Type B pancreatic cell (in vitro differentiated cells): Measurements from ENCODE around the gene THRAP3. TPM values are rescaled to one million over a fixed set of nuclear protein-coding genes. Genes with fewer than 3 reads are reported as not detected.
"Not testable (repeated sequence)": the region's sequence is repeated elsewhere in the genome, so short reads cannot be mapped to it uniquely, and the experiment has no call there.

ENCODE experiments used
- DNase-seq: peaks from one replicate; pipeline ENCODE4 v3.0.0; 2021; ENCODE audit warnings: mixed read lengths; ENCODE audit not compliant: unreplicated experiment; ENCODE audit errors: extremely low spot score
- H3K27ac Mint-ChIP-seq: 2 replicates; pipeline ENCODE4 v1.8.0; 2021; ENCODE audit warnings: mild to moderate bottlenecking, mixed read lengths
- H3K27me3 Mint-ChIP-seq: 2 replicates; pipeline ENCODE4 v1.8.0; 2021; ENCODE audit warnings: mixed read lengths
- H3K36me3 Mint-ChIP-seq: 2 replicates; pipeline ENCODE4 v1.8.0; 2021; ENCODE audit warnings: mixed read lengths
- H3K4me1 Mint-ChIP-seq: one replicate; pipeline ENCODE4 v1.8.0; 2021; ENCODE audit warnings: mixed read lengths; ENCODE audit not compliant: unreplicated experiment
- H3K4me3 Mint-ChIP-seq: 2 replicates; pipeline ENCODE4 v1.8.0; 2021; ENCODE audit warnings: mild to moderate bottlenecking, mixed read lengths
- H3K9me3 Mint-ChIP-seq: 2 replicates; pipeline ENCODE4 v1.8.0; 2021; ENCODE audit warnings: mixed read lengths
- total RNA-seq: library from RNA; stranded (reverse); gene quantifications from 2 replicates; pipeline ENCODE4 v1.2.1, GENCODE V29; 2021; ENCODE audit warnings: low replicate concordance
- TF ChIP-seq, protein P1 (sequence below): fragments of 200-600 bp; sonication (generic); conservative IDR thresholded peaks from 2 replicates; pipeline ENCODE4 v1.5.0; 2021; ENCODE audit warnings: antibody characterized with exemption, mild to moderate bottlenecking

Gene THRAP3
- total RNA-seq, 1 donor from 2014 or later, result 135 TPM

GRCh38 chr1:36223381-36223995, 755 bp upstream of the THRAP3 start:
- Mint-ChIP-seq H3K4me3 (peak overlapping the region; percentile 98), H3K27me3 (no peaks in the 10 kb centered on the region), H3K9me3 (no peaks in the 10 kb centered on the region), H3K4me1 (peaks cover 19% of the 10 kb centered on the region), H3K36me3 (peaks cover 18% of the 10 kb centered on the region), H3K27ac (peak overlapping the region; percentile 98)
- no peak for DNase-seq
- TF ChIP-seq, protein P1, sequence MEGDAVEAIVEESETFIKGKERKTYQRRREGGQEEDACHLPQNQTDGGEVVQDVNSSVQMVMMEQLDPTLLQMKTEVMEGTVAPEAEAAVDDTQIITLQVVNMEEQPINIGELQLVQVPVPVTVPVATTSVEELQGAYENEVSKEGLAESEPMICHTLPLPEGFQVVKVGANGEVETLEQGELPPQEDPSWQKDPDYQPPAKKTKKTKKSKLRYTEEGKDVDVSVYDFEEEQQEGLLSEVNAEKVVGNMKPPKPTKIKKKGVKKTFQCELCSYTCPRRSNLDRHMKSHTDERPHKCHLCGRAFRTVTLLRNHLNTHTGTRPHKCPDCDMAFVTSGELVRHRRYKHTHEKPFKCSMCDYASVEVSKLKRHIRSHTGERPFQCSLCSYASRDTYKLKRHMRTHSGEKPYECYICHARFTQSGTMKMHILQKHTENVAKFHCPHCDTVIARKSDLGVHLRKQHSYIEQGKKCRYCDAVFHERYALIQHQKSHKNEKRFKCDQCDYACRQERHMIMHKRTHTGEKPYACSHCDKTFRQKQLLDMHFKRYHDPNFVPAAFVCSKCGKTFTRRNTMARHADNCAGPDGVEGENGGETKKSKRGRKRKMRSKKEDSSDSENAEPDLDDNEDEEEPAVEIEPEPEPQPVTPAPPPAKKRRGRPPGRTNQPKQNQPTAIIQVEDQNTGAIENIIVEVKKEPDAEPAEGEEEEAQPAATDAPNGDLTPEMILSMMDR, result no peak

GRCh38 chr1:36224537-36225282, 467 bp downstream of the THRAP3 start:
- H3K27me3 Mint-ChIP-seq, result no peaks in the 10 kb centered on the region
- TF ChIP-seq, protein P1, result peak; percentile 73
- H3K36me3 Mint-ChIP-seq, result peaks cover 18% of the 10 kb centered on the region

GRCh38 chr1:36225283-36225899, 1.1 kb downstream of the THRAP3 start:
- TF ChIP-seq, protein P1, result no peak
- peak overlapping the region; percentile 98 for H3K27ac Mint-ChIP-seq
- H3K9me3 Mint-ChIP-seq, result no peaks in the 10 kb centered on the region
- DNase-seq, result no peak
- H3K27me3 Mint-ChIP-seq, result no peaks in the 10 kb centered on the region
- peaks cover 18% of the 10 kb centered on the region for H3K36me3 Mint-ChIP-seq
- peaks cover 19% of the 10 kb centered on the region for H3K4me1 Mint-ChIP-seq
- H3K4me3 Mint-ChIP-seq, result peak overlapping the region; percentile 98

More at GRCh38 chr1:36224537-36225282, 467 bp downstream of the THRAP3 start:
- Mint-ChIP-seq H3K4me3 (peak overlapping the region; percentile 98), H3K9me3 (no peaks in the 10 kb centered on the region), H3K4me1 (peaks cover 19% of the 10 kb centered on the region), H3K27ac (peak overlapping the region; percentile 98)
- DNase-seq, result peak; percentile 83

- H3K27me3 Mint-ChIP-seq, H3K27ac Mint-ChIP-seq, H3K9me3 Mint-ChIP-seq, DNase-seq, H3K4me3 Mint-ChIP-seq: not testable (repeated sequence)
- Mint-ChIP-seq H3K4me1 (peaks cover 19% of the 10 kb centered on the region), H3K36me3 (peaks cover 31% of the 10 kb centered on the region)
These were observed 6.0 kb downstream of the THRAP3 start for GRCh38 chr1:36230279-36230678.

DNA sequence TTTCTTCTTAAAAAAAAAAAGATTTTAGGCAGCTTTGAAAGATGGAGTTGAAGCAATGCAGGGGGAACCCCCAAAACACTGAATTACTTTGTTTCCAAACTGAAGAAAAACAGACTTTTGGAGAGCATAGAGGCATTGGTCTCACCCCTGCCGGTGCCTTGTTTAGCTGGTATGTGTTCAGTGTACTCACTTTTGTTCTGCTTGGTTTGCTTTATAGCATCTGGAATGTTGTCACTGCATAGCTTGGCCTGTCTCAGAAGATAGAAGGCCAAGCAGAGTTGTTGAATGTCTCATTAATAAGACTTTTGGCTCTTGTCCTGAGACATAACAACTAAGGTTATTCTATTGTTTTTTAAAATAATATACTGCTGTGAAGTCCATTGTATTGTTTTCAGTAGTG, 6.9 kb downstream of the THRAP3 start:
- peaks cover 27% of the 10 kb centered on the region for H3K36me3 Mint-ChIP-seq
- TF ChIP-seq, protein P1, result no peak
- H3K27ac Mint-ChIP-seq, result no peak overlapping the region

More for the DNA sequence above, 6.9 kb downstream of the THRAP3 start:
- DNase-seq, result no peak
- Mint-ChIP-seq H3K4me3 (no peak overlapping the region), H3K27me3 (no peaks in the 10 kb centered on the region), H3K4me1 (peaks cover 16% of the 10 kb centered on the region), H3K9me3 (no peaks in the 10 kb centered on the region)
